ENCODE data around the gene MUC13.

GRCh38 chr3:124920718-124921117, 13.8 kb downstream of the MUC13 start:
- TF ChIP-seq CTCF (IDR thresholded peaks at IDR 0.05) = no peak
- TF ChIP-seq POLR2AphosphoS5 (IDR thresholded peaks at IDR 0.05) = no peak
- TF ChIP-seq POLR2A (IDR thresholded peaks at IDR 0.05; ENCODE audit: low read depth) = no peak
- TF ChIP-seq EP300 (IDR thresholded peaks at IDR 0.05) = no peak

Measured in esophagus muscularis mucosa (tissue), 4 donors.